ENCODE measurements around the gene CLTCL1. TPM values are rescaled to one million over a fixed set of nuclear protein-coding genes. Genes with fewer than 3 reads are reported as not detected.

The CLTCL1 gene
- total RNA-seq, 2 donors from 2014 or later: 19.1 to 29.7 TPM

GRCh38 chr22:19175026-19175601 is 116.4 kb downstream of the CLTCL1 start:
- peak overlapping the region; percentile 31 to 48 for H3K27ac ChIP-seq
- no peak for DNase-seq (ENCODE audit: low spot score)
- TF ChIP-seq, protein P1, sequence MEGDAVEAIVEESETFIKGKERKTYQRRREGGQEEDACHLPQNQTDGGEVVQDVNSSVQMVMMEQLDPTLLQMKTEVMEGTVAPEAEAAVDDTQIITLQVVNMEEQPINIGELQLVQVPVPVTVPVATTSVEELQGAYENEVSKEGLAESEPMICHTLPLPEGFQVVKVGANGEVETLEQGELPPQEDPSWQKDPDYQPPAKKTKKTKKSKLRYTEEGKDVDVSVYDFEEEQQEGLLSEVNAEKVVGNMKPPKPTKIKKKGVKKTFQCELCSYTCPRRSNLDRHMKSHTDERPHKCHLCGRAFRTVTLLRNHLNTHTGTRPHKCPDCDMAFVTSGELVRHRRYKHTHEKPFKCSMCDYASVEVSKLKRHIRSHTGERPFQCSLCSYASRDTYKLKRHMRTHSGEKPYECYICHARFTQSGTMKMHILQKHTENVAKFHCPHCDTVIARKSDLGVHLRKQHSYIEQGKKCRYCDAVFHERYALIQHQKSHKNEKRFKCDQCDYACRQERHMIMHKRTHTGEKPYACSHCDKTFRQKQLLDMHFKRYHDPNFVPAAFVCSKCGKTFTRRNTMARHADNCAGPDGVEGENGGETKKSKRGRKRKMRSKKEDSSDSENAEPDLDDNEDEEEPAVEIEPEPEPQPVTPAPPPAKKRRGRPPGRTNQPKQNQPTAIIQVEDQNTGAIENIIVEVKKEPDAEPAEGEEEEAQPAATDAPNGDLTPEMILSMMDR (IDR thresholded peaks at IDR 0.05): no peak
- H3K27me3 ChIP-seq: no peaks in the 10 kb centered on the region
- H3K4me1 ChIP-seq: peaks cover 0 to 80% of the 10 kb centered on the region in 2 donors
- H3K9me3 ChIP-seq: no peaks in the 10 kb centered on the region
- H3K36me3 ChIP-seq: no peaks in the 10 kb centered on the region
- no peak overlapping the region for H3K4me3 ChIP-seq

DNA sequence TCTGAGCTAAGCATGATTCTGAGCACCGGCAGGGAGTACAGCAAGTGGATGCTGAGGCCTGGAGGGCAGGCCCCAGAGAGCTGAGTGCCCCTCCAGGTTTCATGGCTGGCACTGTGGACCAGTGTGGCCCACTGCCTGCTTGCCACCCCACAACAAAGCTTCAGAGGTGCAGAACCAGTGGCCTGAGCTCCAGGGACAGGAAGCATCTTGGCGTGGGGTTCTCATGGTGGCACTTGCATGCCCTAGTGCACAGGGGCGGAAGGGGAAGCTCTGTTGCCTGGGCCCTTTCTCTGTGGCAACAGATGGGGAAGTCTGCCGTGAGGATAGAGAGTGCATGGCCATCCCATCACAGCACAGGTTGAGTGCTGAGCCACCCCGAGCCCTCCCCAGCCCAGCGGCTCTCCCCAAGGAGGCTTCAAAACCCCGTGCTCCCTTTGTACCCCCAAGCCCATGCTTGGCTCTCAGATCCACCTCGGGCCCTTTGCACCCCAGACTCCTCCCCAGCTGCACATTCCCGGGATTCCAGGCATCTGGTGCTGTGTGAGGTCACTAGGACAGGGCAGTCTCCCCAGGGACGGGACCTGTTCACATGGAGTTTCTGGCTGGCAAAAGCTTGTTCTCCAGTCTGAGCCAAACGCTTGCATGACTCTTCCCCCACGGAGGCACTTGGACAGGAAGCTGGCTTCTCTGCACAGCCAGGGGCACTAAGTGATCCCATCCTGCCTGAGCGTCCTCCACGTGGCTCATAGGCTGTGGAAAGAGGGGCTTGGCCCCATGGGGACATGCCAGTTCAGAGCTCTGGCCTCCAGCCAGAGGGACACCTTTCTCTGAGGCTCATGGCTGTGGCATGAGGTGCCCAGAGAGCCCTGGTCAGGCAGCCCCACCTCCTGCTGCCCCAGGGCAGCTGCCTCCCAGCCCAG is 117.2 kb downstream of the CLTCL1 start:
- no peaks in the 10 kb centered on the region for H3K9me3 ChIP-seq
- peaks cover 0 to 84% of the 10 kb centered on the region in 2 donors for H3K4me1 ChIP-seq
- TF ChIP-seq, protein P1 (IDR thresholded peaks at IDR 0.05): no peak
- no peak overlapping the region for H3K4me3 ChIP-seq
- H3K36me3 ChIP-seq: no peaks in the 10 kb centered on the region
- DNase-seq (ENCODE audit: low spot score): no peak
- H3K27ac ChIP-seq: peak overlapping the region; percentile 31 to 48
- no peaks in the 10 kb centered on the region for H3K27me3 ChIP-seq

GRCh38 chr22:19173047-19174035 is 118.2 kb downstream of the CLTCL1 start:
- Histone ChIP-seq H3K4me3 (no peak overlapping the region), H3K27ac (peak overlapping the region in 1 of 2 donors; percentile 12), H3K27me3 (no peaks in the 10 kb centered on the region), H3K4me1 (peaks cover 0 to 81% of the 10 kb centered on the region in 2 donors), H3K36me3 (no peaks in the 10 kb centered on the region), H3K9me3 (no peaks in the 10 kb centered on the region)
- no peak for DNase-seq (ENCODE audit: low spot score)
- TF ChIP-seq, protein P1 (IDR thresholded peaks at IDR 0.05): no peak

GRCh38 chr22:19172213-19173046 is 119.1 kb downstream of the CLTCL1 start:
- TF ChIP-seq, protein P1 (IDR thresholded peaks at IDR 0.05): no peak
- Histone ChIP-seq H3K4me3 (peak overlapping the region; percentile 99), H3K27ac (peak overlapping the region; percentile 83 to 89), H3K4me1 (peaks cover 0 to 74% of the 10 kb centered on the region in 2 donors), H3K36me3 (no peaks in the 10 kb centered on the region), H3K9me3 (no peaks in the 10 kb centered on the region), H3K27me3 (no peaks in the 10 kb centered on the region)
- DNase-seq (ENCODE audit: low spot score): no peak

DNA sequence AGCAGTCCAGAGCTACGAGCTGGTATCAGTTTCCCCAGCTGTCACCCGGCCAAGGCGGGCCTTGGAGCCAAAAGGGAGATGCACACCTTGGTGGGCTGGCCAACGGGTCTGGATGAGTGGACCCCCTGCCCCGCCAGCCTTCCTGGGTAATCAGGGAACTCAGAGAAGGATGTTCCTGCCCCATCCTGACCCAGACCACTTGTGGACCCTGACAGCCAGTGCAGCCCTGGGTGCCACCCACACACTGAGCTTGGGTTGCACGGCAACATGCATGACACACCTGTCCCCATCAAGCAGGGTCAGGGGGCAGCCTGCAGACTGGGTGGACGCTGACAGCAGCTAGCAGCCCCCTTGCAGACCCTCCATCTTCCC is 121.6 kb downstream of the CLTCL1 start:
- peak overlapping the region in 1 of 2 donors; percentile 38 for H3K4me3 ChIP-seq
- peaks cover 0 to 52% of the 10 kb centered on the region in 2 donors for H3K4me1 ChIP-seq
- no peak overlapping the region for H3K27ac ChIP-seq
- no peaks in the 10 kb centered on the region for H3K36me3 ChIP-seq
- H3K9me3 ChIP-seq: no peaks in the 10 kb centered on the region
- TF ChIP-seq, protein P1 (IDR thresholded peaks at IDR 0.05): no peak
- H3K27me3 ChIP-seq: peaks cover 0 to 4% of the 10 kb centered on the region in 2 donors
- no peak for DNase-seq (ENCODE audit: low spot score)
